Activated T-cell treated with anti-CD3 and anti-CD28 coated beads, Interleukin-2, amount 50 U/mL, for 48 hours (primary cell): ENCODE results near the gene HNRNPDL.

Experiments
- DNase-seq, 2 experiments: peaks; one replicate each; pipeline ENCODE4 v3.0.0-alpha.2; 2020

The HNRNPDL gene

DNA sequence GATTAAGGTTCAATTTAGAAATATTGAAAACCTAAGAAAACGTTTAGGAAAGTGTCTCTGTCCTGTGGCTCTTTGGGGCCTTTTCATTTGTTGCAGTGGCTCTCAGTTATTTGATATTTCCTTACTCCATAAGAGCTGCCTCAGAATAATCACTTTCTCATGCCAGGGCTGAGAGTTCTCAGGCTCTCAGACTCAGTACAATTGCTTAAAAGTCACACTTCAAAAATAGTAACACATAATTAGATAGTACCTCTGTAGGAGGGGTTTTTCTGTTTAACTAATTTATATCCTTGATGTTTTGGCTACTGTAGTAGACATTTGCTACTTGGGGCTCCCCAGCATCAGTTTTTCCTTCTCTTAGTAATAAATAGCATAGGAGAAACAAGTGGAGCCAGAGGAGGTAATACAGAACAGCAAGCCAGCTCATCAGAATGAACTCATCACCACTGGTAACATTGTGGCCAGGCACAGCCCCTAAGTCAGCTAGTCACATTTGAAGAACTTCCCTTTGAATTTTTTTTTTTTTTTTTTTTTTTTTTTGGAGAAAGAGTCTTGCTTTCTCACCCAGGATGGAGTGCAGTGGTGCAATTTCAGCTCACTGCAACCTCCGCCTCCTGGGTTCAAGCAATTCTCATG is 48.5 kb downstream of the HNRNPDL start:
- no peak for DNase-seq

DNA sequence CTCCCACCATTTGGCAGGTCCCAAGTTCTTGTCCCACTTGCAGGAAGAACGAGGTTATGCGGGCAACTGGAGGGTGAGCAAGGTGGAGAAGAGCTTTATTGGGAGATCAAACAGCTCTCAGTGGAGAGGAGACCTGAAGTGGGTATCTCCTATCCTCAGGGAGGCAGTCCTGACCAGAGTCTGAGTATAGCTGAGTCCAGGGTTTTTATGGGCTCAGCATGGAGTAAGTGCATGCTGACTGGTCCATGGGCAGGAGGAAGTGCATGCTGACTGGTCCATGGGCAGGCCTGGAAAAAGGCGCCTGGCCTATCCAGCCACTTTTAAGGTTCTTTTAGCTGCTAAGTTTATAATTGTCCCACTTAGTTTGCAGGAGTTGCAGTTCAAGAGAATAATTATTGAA is 49.0 kb downstream of the HNRNPDL start:
- no peak for DNase-seq

DNA sequence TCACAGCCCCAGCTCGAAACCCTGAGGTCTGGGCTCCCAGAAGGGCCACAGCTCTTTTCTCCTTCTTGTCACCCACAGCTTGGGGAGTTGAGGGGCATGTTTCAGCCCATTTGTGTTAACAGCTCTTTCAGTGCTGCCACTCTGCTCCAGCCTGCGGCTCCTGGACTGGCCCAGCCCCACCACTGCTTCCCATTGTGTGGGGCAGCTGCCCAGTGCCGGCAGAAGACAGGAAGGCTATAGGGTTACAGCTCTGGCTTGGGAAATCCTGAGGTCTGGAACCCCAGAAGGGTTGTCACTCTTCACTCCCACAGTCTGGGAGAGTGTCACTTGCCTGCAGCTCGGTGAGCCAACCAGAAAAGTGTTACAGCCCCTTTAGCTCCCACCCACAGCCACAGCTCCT is 49.4 kb downstream of the HNRNPDL start:
- DNase-seq, result no peak

GRCh38 chr4:82380344-82380743 is 49.9 kb downstream of the HNRNPDL start:
- DNase-seq, result no peak

DNA sequence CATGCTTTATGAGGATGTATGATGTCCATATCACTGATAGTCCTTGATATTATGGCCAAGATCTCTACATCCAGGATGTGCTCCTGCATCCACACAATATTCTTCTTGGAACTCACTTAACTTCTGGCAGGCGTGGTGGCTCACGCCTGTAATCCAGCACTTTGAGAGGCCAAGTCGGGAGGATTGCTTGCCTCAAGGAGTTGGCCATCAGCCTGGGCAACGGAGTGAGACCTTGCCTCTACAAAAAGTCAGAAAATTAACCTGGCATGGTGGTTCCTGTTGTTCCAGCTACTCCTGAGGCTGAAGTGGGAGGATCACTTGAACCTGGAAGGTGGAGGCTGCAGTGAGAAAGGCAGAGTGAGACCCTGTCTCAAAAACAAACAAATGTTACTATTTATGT is 54.2 kb downstream of the HNRNPDL start:
- no peak for DNase-seq

GRCh38 chr4:82373816-82374625 is 56.2 kb downstream of the HNRNPDL start, which contains the start of gene HNRNPD:
Gene HNRNPD (minus strand): TSS chr4:82373991. CDS start chr4:82373678, 313 bp downstream.
- peak; percentile 93 to 95 for DNase-seq

DNA sequence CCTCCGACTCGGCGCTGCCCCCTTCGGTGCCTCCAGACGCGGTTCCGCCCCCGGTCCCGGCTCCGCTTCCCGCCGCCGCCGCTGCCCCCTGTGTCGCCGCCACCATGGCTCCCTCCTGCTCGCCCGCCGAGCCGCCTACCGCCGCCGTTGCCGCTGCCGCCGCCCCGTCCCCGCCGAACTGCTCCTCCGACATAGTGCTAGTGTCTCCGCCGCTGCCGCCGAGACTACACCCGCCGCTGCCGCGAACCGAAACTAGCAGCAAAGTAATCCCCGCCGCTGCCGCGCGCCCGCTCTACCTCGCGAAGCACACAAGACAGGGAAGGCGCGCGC is 56.8 kb downstream of the HNRNPDL start:
- DNase-seq, result no peak
